Activated CD4-positive, alpha-beta T cell treated with anti-CD3 and anti-CD28 coated beads for 1 hour (primary cell): ENCODE measurements around the gene APEH.
"Not testable (repeated sequence)": the region's sequence is repeated elsewhere in the genome, so short reads cannot be mapped to it uniquely, and the experiment has no call there.

Experiments used
- DNase-seq: peaks from one replicate; pipeline ENCODE4 v3.0.0-alpha.2; 2020

APEH gene

DNA sequence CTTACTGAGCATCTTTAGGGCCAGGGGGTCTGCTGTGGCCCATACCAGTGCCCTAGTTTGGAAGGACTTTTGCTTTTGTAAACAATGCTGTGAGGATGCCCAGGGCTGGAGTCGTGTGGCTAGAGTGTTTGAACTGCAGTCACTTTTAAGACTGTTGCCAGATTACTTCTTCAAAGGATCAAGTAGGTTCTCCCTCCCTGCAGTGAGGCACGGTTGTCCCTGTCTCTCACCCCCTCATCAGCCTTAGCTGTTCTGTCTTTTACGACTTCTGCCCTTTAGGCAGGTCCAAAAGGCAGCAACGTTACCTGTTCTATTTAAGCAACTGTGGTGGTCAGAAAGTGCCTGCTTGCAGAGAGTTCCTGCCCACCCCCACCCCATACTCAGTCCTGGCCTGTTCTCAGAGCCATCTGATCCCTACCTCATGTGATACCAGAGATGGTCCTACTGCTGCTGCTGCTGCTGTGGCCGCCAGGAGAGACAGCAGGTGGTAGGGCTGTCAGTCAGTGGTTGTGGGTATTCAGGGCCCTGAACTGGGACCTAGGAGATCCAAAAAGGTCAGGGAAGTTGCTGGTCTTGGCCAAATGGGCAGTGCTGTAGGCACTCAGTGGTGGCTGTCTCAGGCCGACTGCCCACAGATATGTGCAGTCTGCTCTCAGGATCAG lies 20.4 kb downstream of the APEH start:
- not testable (repeated sequence) for DNase-seq

GRCh38 chr3:49695350-49696015 lies 21.3 kb downstream of the APEH start:
- DNase-seq, result not testable (repeated sequence)

DNA sequence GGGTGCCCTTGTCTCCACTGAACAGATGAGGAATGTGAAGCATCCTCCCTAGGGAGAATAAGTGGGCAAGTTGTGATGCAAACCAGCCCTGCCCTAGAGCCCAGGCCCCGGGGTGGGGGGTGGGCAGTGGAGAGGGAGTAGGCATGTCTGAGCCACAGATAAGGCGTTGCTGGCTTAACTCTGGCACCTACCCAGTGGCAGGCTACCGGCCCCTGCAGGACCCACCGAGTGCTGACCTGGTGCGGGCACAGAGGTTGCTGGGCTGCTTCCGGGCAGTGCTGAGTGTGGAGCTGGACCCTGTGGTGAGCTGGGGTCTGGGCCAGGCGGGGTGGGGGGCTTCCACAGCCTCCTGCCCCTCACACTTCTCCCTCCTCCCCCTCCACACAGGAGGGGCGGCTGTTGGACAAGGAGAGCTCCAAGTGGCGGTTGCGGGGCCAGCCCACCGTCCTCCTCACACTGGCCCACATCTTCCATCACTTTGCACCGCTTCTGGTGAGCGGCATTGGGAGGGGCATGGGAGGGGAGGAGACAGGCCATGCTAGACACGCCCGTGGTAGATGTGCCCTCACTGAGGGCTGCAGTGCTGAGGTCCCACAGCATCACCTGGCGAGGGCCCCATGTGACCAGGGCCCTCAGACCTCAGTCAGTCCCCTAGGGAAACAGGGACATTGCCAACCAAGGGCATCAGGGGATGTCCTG lies 25.3 kb downstream of the APEH start:
- no peak for DNase-seq

DNA sequence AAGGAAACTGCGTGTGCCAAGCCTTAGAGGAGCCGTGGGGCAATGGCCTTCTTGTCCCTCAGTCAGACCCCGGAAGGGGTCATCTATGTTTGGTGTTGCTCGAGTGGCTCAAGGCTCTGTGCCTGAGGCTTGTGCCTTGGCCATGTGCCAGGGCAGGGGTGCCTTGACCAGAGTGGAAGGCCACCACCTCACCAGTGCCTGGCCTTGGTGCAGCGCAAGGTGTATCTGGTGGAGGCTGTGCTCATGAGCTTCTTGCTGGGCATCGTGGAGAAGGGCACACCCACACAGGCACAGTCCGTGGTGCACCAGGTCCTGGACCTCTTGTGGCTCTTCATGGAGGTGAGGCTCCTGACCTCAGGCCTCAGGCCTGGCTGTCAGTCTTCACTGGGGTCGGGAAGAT lies 25.9 kb downstream of the APEH start:
- DNase-seq, result no peak

DNA sequence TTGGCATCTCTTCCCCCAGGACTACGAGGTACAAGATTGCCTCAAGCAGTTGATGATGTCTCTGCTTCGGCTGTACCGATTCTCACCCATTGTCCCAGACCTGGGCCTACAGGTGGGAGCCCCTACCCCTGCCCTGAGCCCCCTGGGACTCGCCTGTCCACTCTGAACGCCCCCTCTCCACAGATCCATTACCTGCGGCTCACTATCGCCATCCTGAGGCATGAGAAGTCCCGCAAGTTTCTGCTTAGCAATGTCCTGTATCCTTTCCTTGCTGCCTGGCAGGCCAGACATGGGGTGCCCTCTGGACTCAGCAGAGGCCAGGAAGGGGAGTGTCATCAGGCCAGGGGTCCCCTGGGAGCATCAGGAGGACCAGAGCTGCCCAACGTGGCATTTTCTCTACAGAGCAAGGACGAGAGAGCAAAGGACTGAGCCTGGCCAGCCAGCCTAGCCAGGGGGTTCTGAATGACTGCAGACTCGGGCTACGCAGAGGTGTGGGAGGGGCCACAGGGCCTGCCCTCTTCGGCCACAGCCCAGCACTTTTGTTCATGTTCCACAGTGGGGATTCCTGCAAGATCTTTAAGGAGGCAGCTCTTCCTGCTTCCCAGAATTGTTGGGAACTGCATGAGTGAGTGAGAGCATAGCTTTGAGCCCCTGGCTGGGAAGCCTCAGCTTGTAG lies 26.4 kb downstream of the APEH start:
- DNase-seq, result no peak

- no peak for DNase-seq
Observed at GRCh38 chr3:49701388-49702077, 27.4 kb downstream of the APEH start.

DNA sequence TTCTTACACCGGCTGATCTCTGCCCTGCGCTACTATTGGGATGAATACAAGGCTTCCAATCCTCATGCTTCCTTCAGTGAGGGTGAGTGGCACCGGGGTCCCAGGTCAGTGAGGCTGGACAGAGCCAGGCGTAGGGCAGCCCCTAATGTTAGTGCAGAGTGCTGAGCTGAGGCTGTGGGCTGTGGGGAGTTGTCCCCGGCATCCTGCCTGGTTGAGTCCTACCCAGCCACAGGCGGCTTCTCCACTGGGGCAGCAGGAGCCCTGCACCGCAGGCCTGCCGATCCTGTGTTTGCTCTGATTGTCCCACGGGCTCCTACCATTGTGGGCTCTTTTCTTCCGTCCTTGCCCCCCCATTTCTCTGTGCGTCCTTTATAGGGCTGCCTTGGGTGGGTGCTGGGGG lies 28.5 kb downstream of the APEH start:
- DNase-seq, result no peak

DNA sequence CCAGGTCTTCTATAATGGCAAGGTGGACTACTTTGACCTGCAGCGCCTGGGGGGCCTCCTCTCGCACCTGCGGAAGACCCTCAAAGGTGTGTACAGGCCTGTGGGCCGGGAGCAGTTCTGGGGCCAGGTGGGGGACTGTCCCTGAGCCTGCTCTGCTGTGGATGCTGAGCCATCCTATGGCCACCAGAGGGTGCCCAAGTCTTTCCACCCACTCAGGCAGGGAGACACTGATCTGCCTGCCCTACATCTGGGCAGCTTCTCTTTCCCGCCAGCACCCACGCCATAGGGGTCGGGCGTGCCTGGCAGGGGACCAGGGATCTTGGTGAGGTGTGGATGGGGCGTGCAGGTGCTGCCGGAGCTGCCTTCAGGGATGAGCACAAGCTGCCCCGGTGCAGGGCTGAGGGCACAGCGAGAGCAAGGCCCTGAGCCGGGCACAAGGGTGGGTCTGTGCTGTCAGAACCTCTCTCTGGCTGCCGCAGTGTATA lies 29.3 kb downstream of the APEH start:
- DNase-seq, result peak; percentile 53

DNA sequence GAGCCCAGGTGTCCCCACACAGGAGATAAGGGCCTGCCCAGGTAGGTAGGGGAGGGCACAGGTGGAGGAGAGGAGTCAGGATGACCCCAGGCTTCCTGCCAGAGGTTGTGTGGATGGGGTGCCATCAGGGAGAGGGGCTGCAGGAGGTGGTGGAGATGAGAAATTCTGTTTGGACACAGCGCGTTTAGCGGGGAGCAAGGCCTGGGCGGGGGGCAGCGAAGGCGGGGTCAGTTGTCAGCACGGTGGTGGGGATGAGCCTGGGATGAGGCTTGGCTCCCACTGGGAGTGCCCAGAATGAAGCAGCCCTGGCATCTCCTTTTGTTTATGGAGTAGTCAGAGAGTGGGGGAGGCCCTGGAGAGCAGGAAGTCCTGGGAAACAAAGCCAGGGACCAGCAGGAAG lies 29.8 kb downstream of the APEH start:
- DNase-seq, result no peak

DNA sequence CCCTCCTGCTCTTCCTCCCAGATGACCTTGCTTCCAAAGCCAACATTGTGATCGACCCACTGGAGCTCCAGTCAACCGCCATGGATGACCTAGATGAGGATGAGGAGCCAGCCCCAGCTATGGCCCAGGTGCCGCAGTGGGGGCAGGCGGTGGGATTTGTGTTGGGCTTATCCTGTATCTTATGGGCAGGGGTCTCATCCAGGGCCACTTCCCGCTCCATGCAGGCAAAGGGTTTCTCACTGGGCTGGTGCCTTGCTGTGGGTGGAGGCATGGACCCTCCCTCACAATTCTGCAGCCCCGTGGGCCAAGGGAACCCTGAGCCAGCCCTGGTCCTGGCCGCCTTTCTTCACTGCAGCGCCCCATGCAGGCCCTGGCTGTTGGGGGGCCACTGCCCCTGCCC lies 30.5 kb downstream of the APEH start:
- DNase-seq, result no peak

- no peak for DNase-seq
Observed at GRCh38 chr3:49705390-49705960, 31.3 kb downstream of the APEH start.

GRCh38 chr3:49706456-49707112 lies 32.4 kb downstream of the APEH start:
- no peak for DNase-seq

- DNase-seq, result no peak
Observed at GRCh38 chr3:49707113-49707480, 32.9 kb downstream of the APEH start.

DNA sequence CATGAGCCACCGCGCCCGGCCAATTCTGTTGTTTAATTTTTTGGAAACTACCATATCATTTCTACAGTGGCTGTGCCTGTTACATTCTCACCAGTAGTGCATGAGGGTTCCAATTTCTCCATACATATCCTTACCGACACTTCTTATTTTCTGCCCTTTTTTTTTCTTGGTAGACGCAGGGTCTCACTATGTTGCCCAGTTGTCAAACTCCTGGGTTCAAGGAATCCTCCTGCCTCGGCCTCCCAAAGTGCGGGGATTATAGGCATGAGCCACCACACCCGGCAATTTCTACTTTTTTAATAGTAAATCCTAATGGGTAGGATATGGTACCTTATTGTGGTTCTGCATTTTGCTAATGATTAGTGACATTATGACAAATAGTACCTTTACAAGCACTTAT lies 35.7 kb downstream of the APEH start:
- no peak for DNase-seq

GRCh38 chr3:49711489-49711888 lies 37.3 kb downstream of the APEH start:
- no peak for DNase-seq

GRCh38 chr3:49712166-49712565 lies 38.0 kb downstream of the APEH start:
- no peak for DNase-seq

GRCh38 chr3:49712631-49713317 lies 38.6 kb downstream of the APEH start:
- no peak for DNase-seq

- no peak for DNase-seq
Observed at GRCh38 chr3:49713336-49714105, 39.4 kb downstream of the APEH start.

- no peak for DNase-seq
Observed at GRCh38 chr3:49714728-49715550, 40.8 kb downstream of the APEH start.
